ENCODE measurements around the gene SETD5. TPM values are rescaled to one million over a fixed set of nuclear protein-coding genes. Genes with fewer than 3 reads are reported as not detected.

The SETD5 gene
- total and polyA plus RNA-seq, 10 donors, result 9.7 to 159 (median 118) TPM

DNA sequence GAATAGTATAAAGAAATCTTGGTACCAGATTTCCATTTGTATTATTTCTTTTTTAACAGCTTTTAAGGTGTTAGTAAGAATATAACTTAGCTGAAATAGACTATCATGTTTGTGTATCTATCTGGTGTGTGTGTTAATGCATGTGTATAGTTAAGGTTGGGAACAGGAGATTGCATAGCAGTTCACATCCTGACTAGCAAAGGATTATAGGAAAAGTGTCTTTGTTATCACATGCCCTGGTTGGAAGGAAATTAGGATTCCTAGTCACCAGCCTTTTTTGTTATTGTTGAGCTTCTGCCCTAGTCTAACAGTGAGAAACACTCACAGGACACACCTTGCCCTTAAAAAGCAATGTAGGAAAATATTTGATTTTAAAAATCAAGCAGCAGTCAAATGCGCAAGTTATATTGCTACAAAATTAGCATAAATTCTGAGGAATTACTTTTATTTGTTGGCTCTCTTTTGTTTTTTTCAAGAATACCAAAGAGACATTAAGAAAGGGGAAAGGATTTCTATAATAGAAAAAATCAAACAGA is 58.2 kb downstream of the SETD5 start:
- Histone ChIP-seq H3K9me3 (no peaks in the 10 kb centered on the region), H3K27ac (no peak overlapping the region), H3K36me3 (peaks cover 0 to 100% (median 80%) of the 10 kb centered on the region in 6 donors), H3K4me1 (peaks cover 0 to 22% (median 8%) of the 10 kb centered on the region in 6 donors), H3K27me3 (replicated peaks in 1 of 7) (no peaks in the 10 kb centered on the region), H3K4me3 (no peak overlapping the region)
- TF ChIP-seq, protein P1, sequence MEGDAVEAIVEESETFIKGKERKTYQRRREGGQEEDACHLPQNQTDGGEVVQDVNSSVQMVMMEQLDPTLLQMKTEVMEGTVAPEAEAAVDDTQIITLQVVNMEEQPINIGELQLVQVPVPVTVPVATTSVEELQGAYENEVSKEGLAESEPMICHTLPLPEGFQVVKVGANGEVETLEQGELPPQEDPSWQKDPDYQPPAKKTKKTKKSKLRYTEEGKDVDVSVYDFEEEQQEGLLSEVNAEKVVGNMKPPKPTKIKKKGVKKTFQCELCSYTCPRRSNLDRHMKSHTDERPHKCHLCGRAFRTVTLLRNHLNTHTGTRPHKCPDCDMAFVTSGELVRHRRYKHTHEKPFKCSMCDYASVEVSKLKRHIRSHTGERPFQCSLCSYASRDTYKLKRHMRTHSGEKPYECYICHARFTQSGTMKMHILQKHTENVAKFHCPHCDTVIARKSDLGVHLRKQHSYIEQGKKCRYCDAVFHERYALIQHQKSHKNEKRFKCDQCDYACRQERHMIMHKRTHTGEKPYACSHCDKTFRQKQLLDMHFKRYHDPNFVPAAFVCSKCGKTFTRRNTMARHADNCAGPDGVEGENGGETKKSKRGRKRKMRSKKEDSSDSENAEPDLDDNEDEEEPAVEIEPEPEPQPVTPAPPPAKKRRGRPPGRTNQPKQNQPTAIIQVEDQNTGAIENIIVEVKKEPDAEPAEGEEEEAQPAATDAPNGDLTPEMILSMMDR (IDR thresholded peaks at IDR 0.05 in 8 of 11, conservative IDR thresholded peaks at IDR 0.05 in 3 of 11), result no peak
- TF ChIP-seq POLR2A (IDR thresholded peaks at IDR 0.05) (no peak), POLR2AphosphoS5 (IDR thresholded peaks at IDR 0.05) (no peak)
- DNase-seq, result no peak
- WGBS, 5 donors, result 95 to 100% (median 97%) methylated on average over 1 of the region's 1 CpG
- intact Hi-C loops (cut with DNase I; ENCODE audit: low total_unique reads), result no loop called here

GRCh38 chr3:9467451-9467850 is 70.0 kb downstream of the SETD5 start:
- Histone ChIP-seq H3K9me3 (no peaks in the 10 kb centered on the region), H3K4me1 (no peaks in the 10 kb centered on the region), H3K4me3 (no peak overlapping the region), H3K36me3 (peaks cover 7 to 100% (median 94%) of the 10 kb centered on the region in 6 donors), H3K27ac (no peak overlapping the region), H3K27me3 (replicated peaks in 1 of 7) (no peaks in the 10 kb centered on the region)
- 90 to 93% (median 91%) methylated on average over 3 of the region's 3 CpGs for WGBS, 5 donors
- intact Hi-C loops (cut with DNase I; ENCODE audit: low total_unique reads), result no loop called here
- TF ChIP-seq POLR2AphosphoS5 (IDR thresholded peaks at IDR 0.05) (peak in 1 of 3 donors; percentile 24), POLR2A (IDR thresholded peaks at IDR 0.05) (no peak)
- no peak for DNase-seq

DNA sequence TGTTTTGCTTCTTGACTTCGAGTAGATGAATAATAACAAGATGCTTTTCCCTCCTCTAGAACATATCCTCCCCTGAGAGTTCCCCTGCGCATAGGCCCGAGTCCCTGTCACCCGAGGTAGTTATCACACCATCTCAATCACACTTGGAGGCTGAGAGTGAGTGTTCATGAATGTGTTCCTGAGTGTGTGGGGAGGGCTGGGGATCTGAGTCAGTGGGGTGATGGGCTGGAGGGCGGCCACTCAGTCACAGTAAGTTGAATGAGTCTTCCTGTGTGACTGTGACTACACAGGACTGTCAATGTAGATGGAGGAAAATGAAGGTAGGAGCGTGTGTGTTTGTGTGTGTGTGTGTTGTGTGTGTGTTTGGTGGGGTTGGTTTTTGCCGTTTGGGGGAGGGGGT is 71.0 kb downstream of the SETD5 start:
- DNase-seq, result no peak
- intact Hi-C loops (cut with DNase I; ENCODE audit: low total_unique reads), result no loop called here
- TF ChIP-seq, protein P1 (IDR thresholded peaks at IDR 0.05 in 8 of 11, conservative IDR thresholded peaks at IDR 0.05 in 3 of 11), result no peak
- TF ChIP-seq POLR2A (IDR thresholded peaks at IDR 0.05) (no peak), POLR2AphosphoS5 (IDR thresholded peaks at IDR 0.05) (no peak)
- H3K36me3 ChIP-seq, result peaks cover 7 to 100% (median 94%) of the 10 kb centered on the region in 6 donors
- no peak overlapping the region for H3K27ac ChIP-seq
- no peak overlapping the region for H3K4me3 ChIP-seq
- H3K27me3 ChIP-seq (replicated peaks in 1 of 7), result no peaks in the 10 kb centered on the region
- no peaks in the 10 kb centered on the region for H3K9me3 ChIP-seq
- WGBS, 5 donors, result 87 to 94% (median 93%) methylated on average over 7 of the region's 7 CpGs
- H3K4me1 ChIP-seq, result no peaks in the 10 kb centered on the region

- H3K27ac ChIP-seq, result no peak overlapping the region
- DNase-seq, result no peak
- WGBS, 5 donors, result 94 to 97% (median 96%) methylated on average over 3 of the region's 3 CpGs
- TF ChIP-seq, protein P1 (IDR thresholded peaks at IDR 0.05 in 8 of 11, conservative IDR thresholded peaks at IDR 0.05 in 3 of 11), result no peak
- TF ChIP-seq POLR2AphosphoS5 (IDR thresholded peaks at IDR 0.05) (no peak), POLR2A (IDR thresholded peaks at IDR 0.05) (no peak)
- H3K4me3 ChIP-seq, result no peak overlapping the region
- H3K27me3 ChIP-seq (replicated peaks in 1 of 7), result no peaks in the 10 kb centered on the region
- no peaks in the 10 kb centered on the region for H3K4me1 ChIP-seq
- intact Hi-C loops (cut with DNase I; ENCODE audit: low total_unique reads), result no loop called here
- peaks cover 4 to 100% (median 94%) of the 10 kb centered on the region in 6 donors for H3K36me3 ChIP-seq
- H3K9me3 ChIP-seq, result no peaks in the 10 kb centered on the region
These were observed 72.6 kb downstream of the SETD5 start for GRCh38 chr3:9469986-9470385.
